ENCODE data around the gene HHATL.

DNA sequence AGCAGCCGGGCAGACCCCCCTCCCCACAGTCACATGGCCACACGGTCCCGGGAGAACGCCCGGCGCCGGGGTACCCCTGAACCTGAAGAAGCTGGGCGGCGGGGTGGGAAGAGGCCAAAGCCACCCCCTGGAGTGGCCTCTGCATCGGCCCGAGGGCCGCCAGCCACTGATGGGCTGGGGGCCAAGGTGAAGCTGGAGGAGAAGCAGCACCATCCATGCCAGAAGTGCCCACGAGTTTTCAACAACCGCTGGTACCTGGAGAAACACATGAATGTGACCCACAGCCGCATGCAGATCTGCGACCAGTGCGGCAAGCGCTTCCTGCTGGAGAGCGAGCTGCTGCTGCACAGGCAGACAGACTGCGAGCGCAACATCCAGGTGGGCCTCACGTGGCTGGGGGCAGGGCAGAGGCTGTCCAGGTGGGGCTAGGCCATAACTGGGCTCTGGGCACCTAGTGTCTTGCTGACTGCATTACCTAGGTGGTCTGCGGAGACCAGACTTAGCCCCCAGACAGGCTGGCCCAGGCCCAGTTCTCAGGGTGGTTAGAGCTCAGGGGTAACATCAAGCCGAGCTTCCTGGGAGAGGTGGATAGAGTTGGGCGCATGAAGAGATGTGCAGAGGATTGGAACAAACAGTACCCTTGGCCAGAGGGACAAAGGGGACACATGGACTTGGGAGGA, 43.0 kb downstream of the HHATL start:
- no peak for TF ChIP-seq FOXP1 (CRISPR knock-in tag; IDR thresholded peaks at IDR 0.05; ENCODE audit: borderline replicate concordance)
- TF ChIP-seq, protein P1, sequence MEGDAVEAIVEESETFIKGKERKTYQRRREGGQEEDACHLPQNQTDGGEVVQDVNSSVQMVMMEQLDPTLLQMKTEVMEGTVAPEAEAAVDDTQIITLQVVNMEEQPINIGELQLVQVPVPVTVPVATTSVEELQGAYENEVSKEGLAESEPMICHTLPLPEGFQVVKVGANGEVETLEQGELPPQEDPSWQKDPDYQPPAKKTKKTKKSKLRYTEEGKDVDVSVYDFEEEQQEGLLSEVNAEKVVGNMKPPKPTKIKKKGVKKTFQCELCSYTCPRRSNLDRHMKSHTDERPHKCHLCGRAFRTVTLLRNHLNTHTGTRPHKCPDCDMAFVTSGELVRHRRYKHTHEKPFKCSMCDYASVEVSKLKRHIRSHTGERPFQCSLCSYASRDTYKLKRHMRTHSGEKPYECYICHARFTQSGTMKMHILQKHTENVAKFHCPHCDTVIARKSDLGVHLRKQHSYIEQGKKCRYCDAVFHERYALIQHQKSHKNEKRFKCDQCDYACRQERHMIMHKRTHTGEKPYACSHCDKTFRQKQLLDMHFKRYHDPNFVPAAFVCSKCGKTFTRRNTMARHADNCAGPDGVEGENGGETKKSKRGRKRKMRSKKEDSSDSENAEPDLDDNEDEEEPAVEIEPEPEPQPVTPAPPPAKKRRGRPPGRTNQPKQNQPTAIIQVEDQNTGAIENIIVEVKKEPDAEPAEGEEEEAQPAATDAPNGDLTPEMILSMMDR (IDR thresholded peaks at IDR 0.05), result no peak
- no peak for TF ChIP-seq NFE2L1 (CRISPR knock-in tag; IDR thresholded peaks at IDR 0.05)
- TF ChIP-seq JUN (CRISPR knock-in tag; IDR thresholded peaks at IDR 0.05), result no peak
